GM15510 (cell line): Measurements from ENCODE around the gene ELOVL4.

Source experiments
- POLR2A ChIP-seq: IDR thresholded peaks from 3 replicates; pipeline ENCODE4 v1.6.1; 2011; ENCODE audit warnings: borderline replicate concordance; ENCODE audit not compliant: insufficient read length; ENCODE audit errors: extremely low read depth

The ELOVL4 gene

GRCh38 chr6:79874531-79875134, 72.7 kb downstream of the ELOVL4 start:
- TF ChIP-seq POLR2A = no peak

GRCh38 chr6:79872986-79873385, 74.4 kb downstream of the ELOVL4 start:
- TF ChIP-seq POLR2A = no peak

GRCh38 chr6:79872303-79872702, 75.0 kb downstream of the ELOVL4 start:
- TF ChIP-seq POLR2A = no peak

GRCh38 chr6:79869600-79870084, 77.7 kb downstream of the ELOVL4 start:
- TF ChIP-seq POLR2A = no peak

- no peak for TF ChIP-seq POLR2A
Measured at GRCh38 chr6:79869184-79869583, 78.2 kb downstream of the ELOVL4 start.

GRCh38 chr6:79868098-79868722, 79.1 kb downstream of the ELOVL4 start:
- no peak for TF ChIP-seq POLR2A
